A172 (cell line): ENCODE data around the gene ANKRD60. TPM values are rescaled to one million over a fixed set of nuclear protein-coding genes. Genes with fewer than 3 reads are reported as not detected.

Source experiments
- DNase-seq: peaks from one replicate; pipeline ENCODE4 v3.0.0-alpha.2; 2015; ENCODE audit warnings: low spot score
- total RNA-seq: library from RNA; depleted of rRNA; stranded (reverse); fragments of >200 nt; shearing (Covaris generic); gene quantifications from 2 replicates; pipeline ENCODE4 v1.2.3, GENCODE V29; 2014

ANKRD60 gene
- total RNA-seq, 1 experiment from 2014 or later, result not detected

DNA sequence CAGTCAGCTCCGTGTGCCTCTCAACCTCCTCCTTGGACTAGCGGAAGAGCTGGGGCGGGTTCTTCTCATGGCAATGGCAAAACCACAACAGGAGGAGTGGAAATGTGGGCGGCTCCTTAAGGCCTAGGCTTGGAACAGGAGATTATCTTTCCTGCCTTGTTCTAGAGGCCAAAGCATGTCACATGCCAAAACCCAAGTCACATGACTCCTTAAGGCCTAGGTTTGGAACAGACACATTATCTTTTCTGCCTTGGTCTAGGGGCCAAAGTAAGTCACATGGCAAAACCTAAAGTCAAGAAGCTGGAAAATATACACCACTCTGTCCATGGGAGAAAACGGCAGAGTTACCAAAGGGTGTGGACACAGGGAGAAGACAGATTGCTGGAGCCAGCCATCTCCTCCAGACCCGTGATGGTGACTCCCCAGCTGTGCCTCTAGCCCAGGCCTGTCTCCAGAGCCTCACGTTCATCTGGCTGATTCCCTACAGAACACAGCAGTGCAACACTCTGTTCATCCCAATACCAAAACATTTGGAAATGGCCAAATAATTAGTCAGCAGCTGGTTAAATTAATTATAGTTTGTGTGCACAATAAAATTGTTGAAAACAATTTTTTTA is 34.2 kb downstream of the ANKRD60 start:
- DNase-seq, result no peak

GRCh38 chr20:58192567-58192966 is 35.9 kb downstream of the ANKRD60 start:
- DNase-seq, result no peak

- no peak for DNase-seq
Measured at GRCh38 chr20:58192065-58192464, 36.4 kb downstream of the ANKRD60 start.

GRCh38 chr20:58188527-58188926 is 39.9 kb downstream of the ANKRD60 start:
- DNase-seq, result no peak

DNA sequence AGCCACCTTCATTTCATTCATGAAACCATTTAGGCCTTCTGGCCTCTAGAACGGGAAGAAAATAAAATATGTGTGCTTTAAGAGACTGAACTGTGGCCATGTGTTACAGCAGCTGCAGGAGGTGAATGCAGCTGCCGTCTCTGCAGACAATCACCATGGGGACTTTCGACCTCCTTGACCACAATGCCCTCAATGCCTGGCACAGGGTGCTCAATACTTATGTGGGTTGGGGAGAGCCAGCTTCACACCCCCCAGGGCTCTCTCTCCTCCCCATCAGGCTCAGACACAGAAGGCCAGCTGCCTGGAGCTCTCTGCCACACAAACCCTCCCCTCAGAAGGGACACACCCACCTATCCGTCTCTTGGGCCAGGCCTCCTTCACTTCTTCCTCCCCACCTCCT is 43.5 kb downstream of the ANKRD60 start:
- no peak for DNase-seq

- DNase-seq, result no peak
Measured at GRCh38 chr20:58184063-58184462, 44.4 kb downstream of the ANKRD60 start.

GRCh38 chr20:58182521-58183140 is 45.8 kb downstream of the ANKRD60 start:
- DNase-seq, result no peak

- no peak for DNase-seq
Measured at GRCh38 chr20:58179432-58180099, 48.9 kb downstream of the ANKRD60 start.

- no peak for DNase-seq
Measured at GRCh38 chr20:58179083-58179431, 49.4 kb downstream of the ANKRD60 start.

DNA sequence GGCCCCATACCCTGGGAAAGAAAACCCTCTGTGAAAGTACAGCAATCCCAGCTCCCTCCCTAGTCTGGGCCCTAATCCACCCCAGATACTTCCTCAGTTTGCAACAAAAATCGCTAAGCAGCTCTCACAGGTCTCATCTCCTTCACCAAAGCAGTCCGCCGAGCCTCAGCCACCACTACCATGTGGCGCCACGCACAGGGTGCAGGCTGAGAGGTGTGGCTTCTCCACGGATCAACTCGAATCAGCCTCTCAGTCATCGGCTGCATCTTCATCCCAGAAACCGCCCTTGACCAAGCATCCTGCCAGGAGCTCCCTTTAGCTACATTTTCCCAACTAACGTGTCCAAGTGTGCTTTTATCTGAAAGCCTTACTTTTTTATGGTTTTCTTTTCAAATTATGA is 50.7 kb downstream of the ANKRD60 start:
- DNase-seq, result no peak

GRCh38 chr20:58175836-58176235 is 52.6 kb downstream of the ANKRD60 start:
- DNase-seq, result no peak

DNA sequence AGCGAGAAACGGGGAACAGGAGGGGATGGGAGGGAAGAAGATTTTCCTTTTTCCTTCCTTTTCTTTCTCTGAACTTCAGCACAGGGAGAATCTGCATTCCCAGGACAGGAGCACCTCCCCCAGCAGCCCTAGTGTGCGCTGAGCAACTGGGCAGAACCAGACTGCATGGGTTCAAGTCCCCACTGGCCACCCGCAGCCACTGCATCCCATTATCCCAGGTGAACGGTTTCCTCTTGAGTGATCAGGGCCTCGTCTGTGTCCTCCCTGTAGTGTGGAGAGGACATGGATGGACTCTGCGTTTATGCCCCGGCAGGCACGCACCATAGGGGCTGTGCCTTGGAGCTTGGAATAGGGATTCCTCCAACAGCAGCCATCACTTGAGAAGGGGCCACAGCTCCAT is 53.0 kb downstream of the ANKRD60 start:
- DNase-seq, result no peak

DNA sequence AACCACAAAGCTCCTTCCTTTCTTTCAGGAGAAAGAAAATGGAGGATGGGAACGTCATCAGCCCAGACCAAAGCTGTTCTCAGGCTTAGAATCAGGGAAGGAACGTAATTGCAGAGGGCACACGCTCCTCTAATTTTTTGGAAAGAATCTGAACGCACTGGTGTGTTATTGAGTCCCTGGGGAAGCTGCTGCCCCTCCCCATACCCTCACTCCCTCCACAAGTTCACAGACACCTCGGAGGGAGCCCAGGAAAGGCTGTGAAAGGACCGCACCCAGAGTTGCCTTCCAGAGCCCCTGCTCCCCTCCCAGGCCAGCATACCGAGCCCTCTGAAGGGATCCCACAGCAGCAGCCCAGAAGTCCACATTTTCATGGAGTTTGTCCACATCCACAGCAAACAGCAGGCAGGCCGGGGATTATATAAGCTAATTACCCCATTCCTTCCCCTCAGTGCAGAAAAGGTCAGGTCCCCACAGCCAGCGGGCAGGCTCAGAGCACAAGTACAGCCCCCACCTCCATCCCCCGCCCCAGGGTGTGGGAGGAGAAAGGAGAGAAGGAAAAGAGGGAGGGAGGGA is 53.7 kb downstream of the ANKRD60 start:
- no peak for DNase-seq

GRCh38 chr20:58173930-58174707 is 54.3 kb downstream of the ANKRD60 start:
- DNase-seq, result no peak

DNA sequence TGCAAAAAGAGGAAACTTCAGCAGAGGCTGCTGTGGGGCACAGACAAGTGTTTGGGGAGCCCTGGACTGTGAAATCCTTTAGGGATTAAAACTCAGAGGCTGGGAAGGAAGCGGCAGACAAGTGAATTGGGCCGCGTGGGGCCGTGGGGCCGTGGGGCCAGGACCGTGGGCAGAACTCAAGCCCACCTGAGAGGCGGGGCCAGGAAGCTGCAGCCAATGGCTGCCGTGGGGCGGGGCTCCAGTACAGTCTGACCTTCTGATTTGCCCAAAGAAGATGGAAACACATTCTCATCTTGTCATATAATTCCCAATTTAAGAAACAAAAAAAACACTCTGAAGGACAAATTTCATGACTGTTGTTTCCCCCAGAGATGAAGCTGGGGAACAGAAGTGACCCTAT is 55.4 kb downstream of the ANKRD60 start:
- DNase-seq, result no peak

DNA sequence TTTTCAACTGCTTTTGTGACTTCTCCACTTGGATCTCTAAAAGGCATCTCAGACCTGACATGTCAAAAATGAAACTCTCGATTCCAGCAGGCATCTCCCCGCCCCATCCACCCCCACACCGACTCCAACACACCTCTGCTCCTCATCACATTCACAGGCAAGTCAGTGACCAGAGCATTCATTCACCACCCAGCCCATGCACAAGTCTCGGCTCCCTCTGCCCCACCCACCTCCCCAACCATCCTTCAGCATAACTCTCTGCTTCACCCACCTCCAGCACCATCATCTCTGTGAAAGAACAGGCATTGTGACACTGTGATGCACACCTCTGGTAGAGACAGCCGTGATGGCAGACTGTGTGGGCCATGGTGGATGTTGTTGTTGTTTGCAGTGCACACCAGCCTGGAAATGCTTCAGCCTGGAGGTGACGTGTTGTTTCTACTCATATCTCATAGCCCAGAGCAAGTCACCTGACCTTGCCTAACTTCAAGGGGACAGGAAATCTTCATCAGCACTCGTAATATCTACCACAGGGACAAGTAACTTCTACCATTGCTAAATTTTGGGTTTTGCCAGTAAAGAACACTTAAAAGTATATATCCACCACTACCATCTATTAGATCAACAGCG is 56.5 kb downstream of the ANKRD60 start:
- DNase-seq, result no peak

DNA sequence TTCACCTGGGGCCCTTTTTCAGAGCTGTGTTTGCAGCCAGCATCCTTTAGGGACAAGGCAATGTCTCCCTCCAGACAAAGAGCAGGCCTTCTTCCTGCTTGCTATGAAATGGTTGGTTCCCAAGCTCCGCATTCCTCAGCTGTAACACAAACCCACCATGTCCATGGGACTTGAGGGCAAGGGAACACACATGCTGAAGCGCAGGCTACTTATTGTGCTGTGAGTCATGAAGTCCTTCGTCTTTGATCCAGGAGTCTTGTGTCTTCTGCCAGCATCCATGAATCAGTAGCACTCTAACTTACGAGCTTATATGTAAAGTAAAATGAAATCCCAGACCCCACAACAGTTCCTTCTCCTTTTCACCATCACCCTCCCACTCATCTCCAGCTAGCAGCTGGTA is 59.0 kb downstream of the ANKRD60 start:
- DNase-seq, result no peak

- no peak for DNase-seq
Measured at GRCh38 chr20:58168843-58169242, 59.6 kb downstream of the ANKRD60 start.

DNA sequence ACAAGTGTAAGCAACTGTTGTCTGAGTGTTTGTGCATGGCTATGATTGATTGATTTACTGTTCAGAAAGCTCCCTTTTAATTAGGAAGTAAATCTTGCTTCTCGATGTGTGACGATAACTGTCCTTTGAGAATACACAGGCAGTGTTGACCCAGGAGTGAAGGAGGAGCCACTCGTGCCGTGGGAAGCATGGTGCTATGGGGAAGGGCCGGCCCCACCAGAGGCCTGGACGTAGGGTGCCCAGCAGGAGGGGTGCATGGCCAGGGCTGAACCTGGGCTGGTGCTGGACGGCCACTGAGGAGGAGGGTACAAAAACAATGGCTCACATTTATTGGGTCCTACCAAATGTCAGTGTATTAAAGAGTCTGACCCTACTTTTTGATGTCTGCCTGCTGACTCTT is 60.7 kb downstream of the ANKRD60 start:
- no peak for DNase-seq
